PC-3 (cell line): ENCODE measurements around the gene ST3GAL4. TPM values are rescaled to one million over a fixed set of nuclear protein-coding genes. Genes with fewer than 3 reads are reported as not detected.
A peak's percentile ranks its signal among the peaks of the same experiment; 100 is the strongest.

Source experiments
- ATAC-seq: fragments of 200-7000 bp; cut with Tn5 transposase; 2 replicates; pipeline ENCODE4 v1.9.1; 2020; ENCODE audit warnings: mild to moderate bottlenecking, moderate library complexity
- BruUV-seq: library from RNA; stranded (reverse); fragments of 400-500 nt; replicated peaks from 2 replicates; lab custom pipeline; 2021; lab: Mats Ljungman, UMichigan
- CTCF ChIA-PET: fragments of 300-600 bp; sonication (Branson Sonifier 250); formaldehyde crosslinking; loops from one replicate; lab custom pipeline; 2022; ENCODE audit warnings: antibody characterized with exemption; lab: Charles Lee
- POLR2A ChIA-PET: fragments of 300-600 bp; sonication (Branson Sonifier 250); formaldehyde crosslinking; loops from one replicate; lab custom pipeline; 2022; ENCODE audit warnings: antibody characterized with exemption; ENCODE audit not compliant: unreplicated experiment; lab: Charles Lee
- DNase-seq: peaks from one replicate; pipeline ENCODE4 v3.0.0-alpha.2; 2015
- H2AFZ ChIP-seq: fragments of 300-600 bp; sonication (generic); 2 replicates; pipeline ENCODE4 v1.6.0; 2016; ENCODE audit warnings: antibody characterized with exemption, low read length
- H3F3A ChIP-seq: fragments of 300-600 bp; sonication (generic); one replicate; pipeline ENCODE4 v1.6.0; 2017; ENCODE audit warnings: antibody characterized with exemption, low read length, control low read depth, mild to moderate bottlenecking; ENCODE audit not compliant: unreplicated experiment
- H3K27ac ChIP-seq: fragments of 300-600 bp; sonication (generic); 2 replicates; pipeline ENCODE4 v1.5.1; 2016; ENCODE audit warnings: mild to moderate bottlenecking, low read length
- H3K27me3 ChIP-seq: fragments of 300-600 bp; sonication (generic); 2 replicates; pipeline ENCODE4 v1.6.1; 2016; ENCODE audit warnings: low read length, mixed read lengths
- H3K36me3 ChIP-seq: fragments of 300-600 bp; sonication (generic); 2 replicates; pipeline ENCODE4 v1.6.1; 2016; ENCODE audit warnings: low read depth, mixed run types, low read length, mixed read lengths
- H3K4me1 ChIP-seq: fragments of 300-600 bp; sonication (generic); 2 replicates; pipeline ENCODE4 v1.5.1; 2016; ENCODE audit warnings: low read length; ENCODE audit not compliant: insufficient read depth
- H3K4me2 ChIP-seq: fragments of 300-600 bp; sonication (generic); 2 replicates; pipeline ENCODE4 v1.6.0; 2016; ENCODE audit warnings: low read length
- H3K4me3 ChIP-seq: fragments of 300-600 bp; sonication (generic); 2 replicates; pipeline ENCODE4 v1.5.1; 2016; ENCODE audit warnings: mild to moderate bottlenecking, low read length, mixed read lengths
- H3K79me2 ChIP-seq: fragments of 300-600 bp; sonication (generic); 2 replicates; pipeline ENCODE4 v1.6.1; 2017; ENCODE audit warnings: low read length, mixed read lengths
- H3K9ac ChIP-seq: fragments of 300-600 bp; sonication (generic); 2 replicates; pipeline ENCODE4 v1.6.0; 2016; ENCODE audit warnings: mild to moderate bottlenecking, low read length
- H3K9me2 ChIP-seq: fragments of 300-600 bp; sonication (generic); replicated peaks from 2 replicates; pipeline ENCODE4 v1.6.1; 2016; ENCODE audit warnings: mixed run types, low read length, mixed read lengths
- H3K9me3 ChIP-seq: fragments of 300-600 bp; sonication (generic); 2 replicates; pipeline ENCODE4 v1.6.1; 2016; ENCODE audit warnings: low read length, mixed read lengths
- H4K20me1 ChIP-seq: fragments of 300-600 bp; sonication (generic); 2 replicates; pipeline ENCODE4 v1.6.1; 2016; ENCODE audit warnings: low read length, mixed read lengths
- CTCF ChIP-seq: fragments of 300-600 bp; sonication (generic); conservative IDR thresholded peaks from 2 replicates; pipeline ENCODE4 v1.5.1; 2017; ENCODE audit warnings: antibody characterized with exemption, low read depth, mild to moderate bottlenecking, low read length
- EZH2 ChIP-seq: fragments of 300-600 bp; sonication (generic); IDR thresholded peaks from one replicate; pipeline ENCODE4 v1.6.1; 2017; ENCODE audit warnings: antibody characterized with exemption, mild to moderate bottlenecking, low read length; ENCODE audit not compliant: unreplicated experiment
- EZH2phosphoT487 ChIP-seq: fragments of 300-600 bp; sonication (generic); IDR thresholded peaks from 2 replicates; pipeline ENCODE4 v1.6.1; 2018; ENCODE audit warnings: mild to moderate bottlenecking, antibody characterized with exemption, low read length, borderline replicate concordance
- intact Hi-C: fragments of 100-400 bp; cut with micrococcal nuclease; formaldehyde crosslinking; loops from 2 replicates; pipeline ENCODE4 v1.9.0; 2023
- total RNA-seq: library from RNA; depleted of rRNA; stranded (reverse); fragments of >200 nt; gene quantifications from 2 replicates; pipeline ENCODE4 v1.2.3, GENCODE V29; 2014

The ST3GAL4 gene
- total RNA-seq, 1 experiment from 2014 or later: 126 TPM

- no peaks in the 10 kb centered on the region for H3K27me3 ChIP-seq
- H3F3A ChIP-seq: no peaks in the 10 kb centered on the region
- no peak overlapping the region for H3K4me3 ChIP-seq
- H3K9me3 ChIP-seq: no peaks in the 10 kb centered on the region
- H3K27ac ChIP-seq: no peak overlapping the region
- no peak for ATAC-seq
- H3K9ac ChIP-seq: no peak overlapping the region
- H3K4me2 ChIP-seq: no peak overlapping the region
- peaks cover 83% of the 10 kb centered on the region for H3K79me2 ChIP-seq
- DNase-seq: no peak
- BruUV-seq: no TSS peak
- ChIA-PET POLR2A (interaction anchor here (0.6 kb wide), 1 partner anchor 36 kb away, joined by 4 read pairs; the partner anchor contains the start of gene ST3GAL4), CTCF (no interaction called here)
- H2AFZ ChIP-seq: no peak overlapping the region
- no peaks in the 10 kb centered on the region for H3K9me2 ChIP-seq
- no peaks in the 10 kb centered on the region for H4K20me1 ChIP-seq
- TF ChIP-seq EZH2 (no peak), CTCF (peak; percentile 39; the same call in 1 of the 2 replicates)
- H3K4me1 ChIP-seq: peaks cover 23% of the 10 kb centered on the region
- intact Hi-C loops: no loop called here
- H3K36me3 ChIP-seq: no peaks in the 10 kb centered on the region
Observed at GRCh38 chr11:126391970-126392632, 36.6 kb downstream of the ST3GAL4 start.

GRCh38 chr11:126392633-126393013, 37.1 kb downstream of the ST3GAL4 start:
- ChIA-PET POLR2A (no interaction called here), CTCF (no interaction called here)
- no peak for ATAC-seq
- Histone ChIP-seq H3K4me3 (no peak overlapping the region), H4K20me1 (no peaks in the 10 kb centered on the region), H3K9ac (no peak overlapping the region), H3K79me2 (peaks cover 83% of the 10 kb centered on the region), H2AFZ (no peak overlapping the region), H3K9me2 (no peaks in the 10 kb centered on the region), H3K4me2 (no peak overlapping the region), H3K9me3 (no peaks in the 10 kb centered on the region), H3K27me3 (no peaks in the 10 kb centered on the region), H3K36me3 (no peaks in the 10 kb centered on the region), H3K27ac (no peak overlapping the region), H3F3A (no peaks in the 10 kb centered on the region), H3K4me1 (peaks cover 17% of the 10 kb centered on the region)
- no TSS peak for BruUV-seq
- DNase-seq: no peak
- TF ChIP-seq CTCF (no peak), EZH2phosphoT487 (no peak), EZH2 (no peak)
- intact Hi-C loops: no loop called here

GRCh38 chr11:126393143-126393542, 37.7 kb downstream of the ST3GAL4 start:
- H3K4me2 ChIP-seq: no peak overlapping the region
- no peaks in the 10 kb centered on the region for H4K20me1 ChIP-seq
- no peak overlapping the region for H2AFZ ChIP-seq
- CTCF ChIA-PET: no interaction called here
- POLR2A ChIA-PET: no interaction called here
- H3K9ac ChIP-seq: no peak overlapping the region
- ATAC-seq (no peak), DNase-seq (no peak)
- no peaks in the 10 kb centered on the region for H3F3A ChIP-seq
- no peak for TF ChIP-seq EZH2
- TF ChIP-seq CTCF: no peak
- no peak for TF ChIP-seq EZH2phosphoT487
- intact Hi-C loops: no loop called here
- no peaks in the 10 kb centered on the region for H3K27me3 ChIP-seq
- no peaks in the 10 kb centered on the region; the same call in 1 of the 2 replicates for H3K36me3 ChIP-seq
- H3K27ac ChIP-seq: no peak overlapping the region
- H3K9me3 ChIP-seq: no peaks in the 10 kb centered on the region
- BruUV-seq: no TSS peak
- peaks cover 13% of the 10 kb centered on the region for H3K4me1 ChIP-seq
- peaks cover 83% of the 10 kb centered on the region for H3K79me2 ChIP-seq
- no peak overlapping the region for H3K4me3 ChIP-seq
- no peaks in the 10 kb centered on the region for H3K9me2 ChIP-seq
